Measurements from ENCODE around the gene RBM26.

GRCh38 chr13:79328510-79328909 is 77.5 kb downstream of the RBM26 start:
- TF ChIP-seq, protein P1, sequence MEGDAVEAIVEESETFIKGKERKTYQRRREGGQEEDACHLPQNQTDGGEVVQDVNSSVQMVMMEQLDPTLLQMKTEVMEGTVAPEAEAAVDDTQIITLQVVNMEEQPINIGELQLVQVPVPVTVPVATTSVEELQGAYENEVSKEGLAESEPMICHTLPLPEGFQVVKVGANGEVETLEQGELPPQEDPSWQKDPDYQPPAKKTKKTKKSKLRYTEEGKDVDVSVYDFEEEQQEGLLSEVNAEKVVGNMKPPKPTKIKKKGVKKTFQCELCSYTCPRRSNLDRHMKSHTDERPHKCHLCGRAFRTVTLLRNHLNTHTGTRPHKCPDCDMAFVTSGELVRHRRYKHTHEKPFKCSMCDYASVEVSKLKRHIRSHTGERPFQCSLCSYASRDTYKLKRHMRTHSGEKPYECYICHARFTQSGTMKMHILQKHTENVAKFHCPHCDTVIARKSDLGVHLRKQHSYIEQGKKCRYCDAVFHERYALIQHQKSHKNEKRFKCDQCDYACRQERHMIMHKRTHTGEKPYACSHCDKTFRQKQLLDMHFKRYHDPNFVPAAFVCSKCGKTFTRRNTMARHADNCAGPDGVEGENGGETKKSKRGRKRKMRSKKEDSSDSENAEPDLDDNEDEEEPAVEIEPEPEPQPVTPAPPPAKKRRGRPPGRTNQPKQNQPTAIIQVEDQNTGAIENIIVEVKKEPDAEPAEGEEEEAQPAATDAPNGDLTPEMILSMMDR (IDR thresholded peaks at IDR 0.05): no peak
- no peak for TF ChIP-seq ZFX (IDR thresholded peaks at IDR 0.05; ENCODE audit: borderline replicate concordance)
